ENCODE results near the gene TMEM87B. TPM values are rescaled to one million over a fixed set of nuclear protein-coding genes. Genes with fewer than 3 reads are reported as not detected.
"Not testable (repeated sequence)": the region's sequence is repeated elsewhere in the genome, so short reads cannot be mapped to it uniquely, and the experiment has no call there.

The TMEM87B gene
- total and polyA plus RNA-seq, 7 donors: 1.7 to 6.0 (median 3.2) TPM

- 0 to 1% (median 1%) methylated on average over 49 to 84 of the region's 84 CpGs for WGBS, 3 donors
- no peaks in the 10 kb centered on the region for H3K9me3 ChIP-seq
Observed at GRCh38 chr2:112138159-112139032, 83.3 kb downstream of the TMEM87B start, which contains the start of gene FBLN7. Gene FBLN7, plus strand, starts transcription at chr2:112138385. Its CDS starts 271 bp downstream, at chr2:112138656.

GRCh38 chr2:112139033-112139614, 84.1 kb downstream of the TMEM87B start:
- intact Hi-C loops (cut with DNase I); H3K27ac ChIP-seq; ATAC-seq; H3K4me1 ChIP-seq; H3K9me3 ChIP-seq; DNase-seq; H3K36me3 ChIP-seq (ENCODE audit: insufficient read depth in 1 of 2, low read depth in 1 of 2); H3K4me3 ChIP-seq: not testable (repeated sequence)
- 0 to 1% (median 0%) methylated on average over 6 to 20 of the region's 32 CpGs for WGBS, 3 donors
- peaks cover 0 to 32% (median 12%) of the 10 kb centered on the region in 3 donors for H3K27me3 ChIP-seq (ENCODE audit: insufficient read depth in 3 of 3, low read length in 2 of 3)

More at GRCh38 chr2:112138159-112139032, 83.3 kb downstream of the TMEM87B start, which contains the start of gene FBLN7:
- Histone ChIP-seq H3K36me3 (ENCODE audit: insufficient read depth in 1 of 2, low read depth in 1 of 2) (no peaks in the 10 kb centered on the region), H3K27me3 (ENCODE audit: insufficient read depth in 3 of 3, low read length in 2 of 3) (peaks cover 0 to 32% (median 12%) of the 10 kb centered on the region in 3 donors), H3K4me3 (peak within 1 kb of the TSS; percentile 66), H3K4me1 (no peaks in the 10 kb centered on the region), H3K27ac (no peak within 1 kb of the TSS)
- ATAC-seq (peak in 1 of 4 donors; percentile 35), DNase-seq (no peak)
- no peak for TF ChIP-seq CTCF (IDR thresholded peaks at IDR 0.05)
- intact Hi-C loops (cut with DNase I): no loop called here

- peaks cover 0 to 32% (median 12%) of the 10 kb centered on the region in 3 donors for H3K27me3 ChIP-seq (ENCODE audit: insufficient read depth in 3 of 3, low read length in 2 of 3)
- H3K36me3 ChIP-seq (ENCODE audit: insufficient read depth in 1 of 2, low read depth in 1 of 2); DNase-seq; H3K4me1 ChIP-seq; ATAC-seq; H3K9me3 ChIP-seq; intact Hi-C loops (cut with DNase I); H3K4me3 ChIP-seq; H3K27ac ChIP-seq: not testable (repeated sequence)
- 0 to 1% (median 1%) methylated on average over 14 to 32 of the region's 38 CpGs for WGBS, 3 donors
Observed at GRCh38 chr2:112139661-112140204, 84.7 kb downstream of the TMEM87B start.

GRCh38 chr2:112140205-112140802, 85.2 kb downstream of the TMEM87B start:
- ATAC-seq (no peak), DNase-seq (no peak)
- Histone ChIP-seq H3K9me3 (no peaks in the 10 kb centered on the region), H3K4me3 (peak overlapping the region; percentile 47), H3K27ac (no peak overlapping the region), H3K27me3 (ENCODE audit: insufficient read depth in 3 of 3, low read length in 2 of 3) (peaks cover 0 to 32% (median 12%) of the 10 kb centered on the region in 3 donors), H3K36me3 (ENCODE audit: insufficient read depth in 1 of 2, low read depth in 1 of 2) (no peaks in the 10 kb centered on the region), H3K4me1 (no peaks in the 10 kb centered on the region)
- intact Hi-C loops (cut with DNase I): no loop called here
- WGBS, 3 donors: 6 to 15% (median 15%) methylated on average over 30 of the region's 30 CpGs
- TF ChIP-seq CTCF (IDR thresholded peaks at IDR 0.05): no peak

GRCh38 chr2:112140899-112141625, 86.0 kb downstream of the TMEM87B start:
- ATAC-seq: no peak
- Histone ChIP-seq H3K9me3 (no peaks in the 10 kb centered on the region), H3K4me1 (no peaks in the 10 kb centered on the region), H3K27me3 (ENCODE audit: insufficient read depth in 3 of 3, low read length in 2 of 3) (peaks cover 0 to 32% (median 12%) of the 10 kb centered on the region in 3 donors), H3K36me3 (ENCODE audit: insufficient read depth in 1 of 2, low read depth in 1 of 2) (no peaks in the 10 kb centered on the region), H3K27ac (no peak overlapping the region), H3K4me3 (no peak overlapping the region)
- 77 to 85% (median 80%) methylated on average over 20 of the region's 20 CpGs for WGBS, 3 donors
- intact Hi-C loops (cut with DNase I): no loop called here
- no peak for TF ChIP-seq CTCF (IDR thresholded peaks at IDR 0.05)
- no peak for DNase-seq
